SK-N-SH treated with all-trans-retinoic acid at 6 μM for 48 hours (cell line): ENCODE data around the gene RFPL1.

ENCODE experiments used
- ATAC-seq: fragments of 200-7000 bp; cut with Tn5 transposase; 3 replicates; pipeline ENCODE4 v1.9.1; 2020; ENCODE audit warnings: mild to moderate bottlenecking, moderate library complexity
- ARNTL ChIP-seq: fragments of 450-650 bp; formaldehyde crosslinking; IDR thresholded peaks from 2 replicates; pipeline ENCODE4 v1.5.0; 2020; ENCODE audit warnings: low read depth, mild to moderate bottlenecking, moderate library complexity, borderline replicate concordance
- BACH2 ChIP-seq: fragments of 250-450 bp; sonication (Bioruptor Pico); IDR thresholded peaks from 2 replicates; pipeline ENCODE4 v1.9.0; 2021; ENCODE audit warnings: mild to moderate bottlenecking, borderline replicate concordance
- CREB5 ChIP-seq: fragments of 250-450 bp; sonication (Bioruptor Pico); IDR thresholded peaks from 2 replicates; pipeline ENCODE4 v1.5.1; 2020; ENCODE audit warnings: low read depth, mild to moderate bottlenecking, moderate library complexity
- CSDC2 ChIP-seq: fragments of 250-450 bp; sonication (Bioruptor Pico); IDR thresholded peaks from 2 replicates; pipeline ENCODE4 v1.5.0; 2020; ENCODE audit warnings: mild to moderate bottlenecking, moderate library complexity
- CSRNP3 ChIP-seq: fragments of 250-450 bp; sonication (Bioruptor Pico); IDR thresholded peaks from 2 replicates; pipeline ENCODE4 v1.5.1; 2021; ENCODE audit warnings: mild to moderate bottlenecking, moderate library complexity
- ESRRG ChIP-seq: fragments of 250-450 bp; sonication (Bioruptor Pico); IDR thresholded peaks from 2 replicates; pipeline ENCODE4 v1.6.1; 2021; ENCODE audit warnings: mild to moderate bottlenecking
- ISL1 ChIP-seq: fragments of 250-450 bp; sonication (Bioruptor Pico); IDR thresholded peaks from 2 replicates; pipeline ENCODE4 v2.1.2; 2022; ENCODE audit warnings: mild to moderate bottlenecking, moderate library complexity
- OSR1 ChIP-seq: fragments of 250-450 bp; sonication (Bioruptor Pico); IDR thresholded peaks from 2 replicates; pipeline ENCODE4 v1.8.0; 2022; ENCODE audit warnings: moderate library complexity, mild to moderate bottlenecking, inconsistent platforms
- POU6F1 ChIP-seq: fragments of 250-450 bp; sonication (Bioruptor Pico); IDR thresholded peaks from 2 replicates; pipeline ENCODE4 v1.8.0; 2021; ENCODE audit warnings: low read depth, mild to moderate bottlenecking, moderate library complexity, borderline replicate concordance
- PPARA ChIP-seq: fragments of 250-450 bp; sonication (Bioruptor Pico); IDR thresholded peaks from 2 replicates; pipeline ENCODE4 v1.5.0; 2020; ENCODE audit warnings: mild to moderate bottlenecking, borderline replicate concordance
- RARB ChIP-seq: fragments of 250-450 bp; sonication (Bioruptor Pico); IDR thresholded peaks from 2 replicates; pipeline ENCODE4 v1.8.0; 2021; ENCODE audit warnings: mild to moderate bottlenecking, moderate library complexity
- SNAI2 ChIP-seq: fragments of 250-450 bp; sonication (Bioruptor Pico); IDR thresholded peaks from 2 replicates; pipeline ENCODE4 v1.5.0; 2020; ENCODE audit warnings: mild to moderate bottlenecking, moderate library complexity
- TCF4 ChIP-seq: fragments of 250-450 bp; sonication (Bioruptor Pico); IDR thresholded peaks from 2 replicates; pipeline ENCODE4 v1.8.0; 2021; ENCODE audit warnings: mild to moderate bottlenecking, moderate library complexity, borderline replicate concordance
- TOX ChIP-seq: fragments of 250-450 bp; sonication (Bioruptor Pico); IDR thresholded peaks from 2 replicates; pipeline ENCODE4 v1.8.0; 2021; ENCODE audit warnings: mild to moderate bottlenecking, moderate library complexity, borderline replicate concordance
- ZC3H10 ChIP-seq: fragments of 250-450 bp; sonication (Bioruptor Pico); IDR thresholded peaks from 2 replicates; pipeline ENCODE4 v1.5.1; 2021; ENCODE audit warnings: mild to moderate bottlenecking, moderate library complexity
- ZFP3 ChIP-seq: fragments of 250-450 bp; sonication (Bioruptor Pico); IDR thresholded peaks from 2 replicates; pipeline ENCODE4 v1.5.0; 2020; ENCODE audit warnings: mild to moderate bottlenecking, moderate library complexity
- ZFP30 ChIP-seq: fragments of 450-650 bp; formaldehyde crosslinking; IDR thresholded peaks from 2 replicates; pipeline ENCODE4 v1.5.0; 2022; ENCODE audit warnings: mild to moderate bottlenecking, moderate library complexity
- ZNF565 ChIP-seq: fragments of 450-650 bp; formaldehyde crosslinking; conservative IDR thresholded peaks from 2 replicates; pipeline ENCODE4 v1.5.0; 2020; ENCODE audit warnings: low read depth, mild to moderate bottlenecking, moderate library complexity
- ZNF70 ChIP-seq: fragments of 450-650 bp; formaldehyde crosslinking; IDR thresholded peaks from 2 replicates; pipeline ENCODE4 v1.5.0; 2020; ENCODE audit warnings: mild to moderate bottlenecking, moderate library complexity
- ZNF8 ChIP-seq: fragments of 450-650 bp; formaldehyde crosslinking; IDR thresholded peaks from 2 replicates; pipeline ENCODE4 v1.5.0; 2020; ENCODE audit warnings: mild to moderate bottlenecking, moderate library complexity
- TF ChIP-seq, protein P1 (sequence below): fragments of 250-450 bp; sonication (Bioruptor Pico); IDR thresholded peaks from 2 replicates; pipeline ENCODE4 v1.5.0; 2020; ENCODE audit warnings: mild to moderate bottlenecking, moderate library complexity

The RFPL1 gene

GRCh38 chr22:29445508-29445907 lies 7.1 kb downstream of the RFPL1 start (continued):
- no peak for TF ChIP-seq CSRNP3 (CRISPR knock-in tag)
- no peak for TF ChIP-seq POU6F1 (CRISPR knock-in tag)
- no peak for TF ChIP-seq ZNF565 (CRISPR knock-in tag)
- TF ChIP-seq ARNTL (CRISPR knock-in tag), result no peak
- no peak for TF ChIP-seq ZFP30 (CRISPR knock-in tag)
- TF ChIP-seq ZFP3 (CRISPR knock-in tag), result no peak
- no peak for TF ChIP-seq ESRRG (CRISPR knock-in tag)
- no peak for TF ChIP-seq RARB (CRISPR knock-in tag)
- no peak for TF ChIP-seq OSR1 (CRISPR knock-in tag)
- TF ChIP-seq, all 23 proteins: peak for 0

DNA sequence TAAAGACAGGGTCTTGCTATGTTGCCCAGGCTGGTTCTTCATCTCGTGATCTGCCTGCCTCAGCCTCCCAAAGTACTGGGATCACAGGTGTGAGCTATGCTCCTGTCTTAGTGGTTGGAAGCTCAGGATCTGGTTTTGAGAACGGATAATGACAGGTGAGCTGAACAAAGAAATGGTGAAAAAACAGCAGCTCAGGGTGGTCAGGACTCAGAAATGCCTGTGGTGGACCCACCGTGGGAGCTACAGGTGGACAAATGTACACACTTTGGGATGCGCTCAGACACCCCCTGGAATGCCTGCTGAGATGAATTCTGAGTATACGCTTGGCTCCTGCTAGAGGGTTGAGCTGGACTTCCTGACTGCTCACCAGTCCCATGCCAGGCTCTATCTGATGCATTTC lies 9.5 kb downstream of the RFPL1 start:
- ATAC-seq, result no peak
- TF ChIP-seq TOX (CRISPR knock-in tag), result no peak
- TF ChIP-seq CSRNP3 (CRISPR knock-in tag), result no peak
- no peak for TF ChIP-seq RARB (CRISPR knock-in tag)
- no peak for TF ChIP-seq OSR1 (CRISPR knock-in tag)
- TF ChIP-seq ISL1 (CRISPR knock-in tag), result no peak
- TF ChIP-seq ZFP30 (CRISPR knock-in tag), result no peak
- no peak for TF ChIP-seq ZFP3 (CRISPR knock-in tag)
- TF ChIP-seq CSDC2, result no peak
- no peak for TF ChIP-seq POU6F1 (CRISPR knock-in tag)
- TF ChIP-seq BACH2 (CRISPR knock-in tag), result no peak
- no peak for TF ChIP-seq TCF4 (CRISPR knock-in tag)
- no peak for TF ChIP-seq ZNF8
- TF ChIP-seq PPARA (CRISPR knock-in tag), result no peak
- TF ChIP-seq ZNF70 (CRISPR knock-in tag), result no peak
- TF ChIP-seq ZNF565 (CRISPR knock-in tag), result no peak
- no peak for TF ChIP-seq ESRRG (CRISPR knock-in tag)
- TF ChIP-seq, protein P1, sequence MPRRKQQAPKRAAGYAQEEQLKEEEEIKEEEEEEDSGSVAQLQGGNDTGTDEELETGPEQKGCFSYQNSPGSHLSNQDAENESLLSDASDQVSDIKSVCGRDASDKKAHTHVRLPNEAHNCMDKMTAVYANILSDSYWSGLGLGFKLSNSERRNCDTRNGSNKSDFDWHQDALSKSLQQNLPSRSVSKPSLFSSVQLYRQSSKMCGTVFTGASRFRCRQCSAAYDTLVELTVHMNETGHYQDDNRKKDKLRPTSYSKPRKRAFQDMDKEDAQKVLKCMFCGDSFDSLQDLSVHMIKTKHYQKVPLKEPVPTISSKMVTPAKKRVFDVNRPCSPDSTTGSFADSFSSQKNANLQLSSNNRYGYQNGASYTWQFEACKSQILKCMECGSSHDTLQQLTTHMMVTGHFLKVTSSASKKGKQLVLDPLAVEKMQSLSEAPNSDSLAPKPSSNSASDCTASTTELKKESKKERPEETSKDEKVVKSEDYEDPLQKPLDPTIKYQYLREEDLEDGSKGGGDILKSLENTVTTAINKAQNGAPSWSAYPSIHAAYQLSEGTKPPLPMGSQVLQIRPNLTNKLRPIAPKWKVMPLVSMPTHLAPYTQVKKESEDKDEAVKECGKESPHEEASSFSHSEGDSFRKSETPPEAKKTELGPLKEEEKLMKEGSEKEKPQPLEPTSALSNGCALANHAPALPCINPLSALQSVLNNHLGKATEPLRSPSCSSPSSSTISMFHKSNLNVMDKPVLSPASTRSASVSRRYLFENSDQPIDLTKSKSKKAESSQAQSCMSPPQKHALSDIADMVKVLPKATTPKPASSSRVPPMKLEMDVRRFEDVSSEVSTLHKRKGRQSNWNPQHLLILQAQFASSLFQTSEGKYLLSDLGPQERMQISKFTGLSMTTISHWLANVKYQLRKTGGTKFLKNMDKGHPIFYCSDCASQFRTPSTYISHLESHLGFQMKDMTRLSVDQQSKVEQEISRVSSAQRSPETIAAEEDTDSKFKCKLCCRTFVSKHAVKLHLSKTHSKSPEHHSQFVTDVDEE (CRISPR knock-in tag), result no peak

- no peak for ATAC-seq
- no peak for TF ChIP-seq OSR1 (CRISPR knock-in tag)
- no peak for TF ChIP-seq ESRRG (CRISPR knock-in tag)
- no peak for TF ChIP-seq POU6F1 (CRISPR knock-in tag)
- TF ChIP-seq ZC3H10 (CRISPR knock-in tag), result no peak
- no peak for TF ChIP-seq RARB (CRISPR knock-in tag)
- no peak for TF ChIP-seq TOX (CRISPR knock-in tag)
- TF ChIP-seq, protein P1 (CRISPR knock-in tag), result no peak
- no peak for TF ChIP-seq ZFP30 (CRISPR knock-in tag)
- no peak for TF ChIP-seq SNAI2 (CRISPR knock-in tag)
- no peak for TF ChIP-seq CREB5 (CRISPR knock-in tag)
- TF ChIP-seq ZNF565 (CRISPR knock-in tag), result no peak
- TF ChIP-seq ZNF8, result no peak
- TF ChIP-seq ZFP3 (CRISPR knock-in tag), result no peak
Observed at GRCh38 chr22:29449296-29449875, 11.0 kb downstream of the RFPL1 start.
